Progenitor cell of endocrine pancreas (in vitro differentiated cells): Measurements from ENCODE around the gene TTC32. TPM values are rescaled to one million over a fixed set of nuclear protein-coding genes. Genes with fewer than 3 reads are reported as not detected.
"Not testable (repeated sequence)": the region's sequence is repeated elsewhere in the genome, so short reads cannot be mapped to it uniquely, and the experiment has no call there.

Experiments
- DNase-seq: peaks from one replicate; pipeline ENCODE4 v3.0.0; 2021; ENCODE audit warnings: low spot score; ENCODE audit not compliant: unreplicated experiment
- H3K27ac Mint-ChIP-seq: 2 replicates; pipeline ENCODE4 v1.8.0; 2021; ENCODE audit warnings: mild to moderate bottlenecking, moderate library complexity, mixed read lengths
- H3K27me3 Mint-ChIP-seq: 2 replicates; pipeline ENCODE4 v1.8.0; 2021; ENCODE audit warnings: mixed read lengths
- H3K36me3 Mint-ChIP-seq: 2 replicates; pipeline ENCODE4 v1.8.0; 2022; ENCODE audit warnings: mixed read lengths; ENCODE audit not compliant: insufficient read depth
- H3K4me1 Mint-ChIP-seq: 2 replicates; pipeline ENCODE4 v1.8.0; 2021; ENCODE audit warnings: low read depth, mixed read lengths
- H3K4me3 Mint-ChIP-seq: 2 replicates; pipeline ENCODE4 v1.8.0; 2021; ENCODE audit warnings: low read depth, mild to moderate bottlenecking, moderate library complexity, mixed read lengths
- H3K9me3 Mint-ChIP-seq: 2 replicates; pipeline ENCODE4 v1.8.0; 2021; ENCODE audit warnings: low read depth, mixed read lengths
- total RNA-seq: library from RNA; stranded (reverse); gene quantifications from 2 replicates; pipeline ENCODE4 v1.2.1, GENCODE V29; 2021
- TF ChIP-seq, protein P1 (sequence below): fragments of 200-600 bp; sonication (generic); IDR thresholded peaks from one replicate; pipeline ENCODE4 v1.5.0; 2021; ENCODE audit warnings: antibody characterized with exemption, mild to moderate bottlenecking; ENCODE audit not compliant: unreplicated experiment

The TTC32 gene
- total RNA-seq, 1 donor from 2014 or later: 15.6 TPM

DNA sequence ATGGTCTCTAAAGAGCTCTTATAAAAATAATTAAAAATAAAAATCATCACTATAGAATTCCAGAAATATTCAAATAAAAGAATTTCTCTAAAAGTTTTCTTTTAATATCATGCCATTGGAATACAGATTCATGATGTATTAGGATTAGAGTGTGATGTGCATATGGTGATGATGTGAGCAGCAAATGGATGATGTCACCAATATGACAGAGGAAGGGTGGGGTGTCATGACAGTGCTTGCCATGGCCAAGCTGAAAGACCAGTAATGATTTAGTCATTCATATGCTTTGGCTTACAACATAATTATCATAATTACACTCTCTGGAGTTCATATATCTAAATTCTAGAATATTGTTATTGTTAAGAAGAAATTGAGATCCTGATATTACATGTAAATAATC, 27.4 kb upstream of the TTC32 start:
- H3K9me3 Mint-ChIP-seq: peaks cover 24% of the 10 kb centered on the region
- DNase-seq: no peak
- TF ChIP-seq, protein P1, sequence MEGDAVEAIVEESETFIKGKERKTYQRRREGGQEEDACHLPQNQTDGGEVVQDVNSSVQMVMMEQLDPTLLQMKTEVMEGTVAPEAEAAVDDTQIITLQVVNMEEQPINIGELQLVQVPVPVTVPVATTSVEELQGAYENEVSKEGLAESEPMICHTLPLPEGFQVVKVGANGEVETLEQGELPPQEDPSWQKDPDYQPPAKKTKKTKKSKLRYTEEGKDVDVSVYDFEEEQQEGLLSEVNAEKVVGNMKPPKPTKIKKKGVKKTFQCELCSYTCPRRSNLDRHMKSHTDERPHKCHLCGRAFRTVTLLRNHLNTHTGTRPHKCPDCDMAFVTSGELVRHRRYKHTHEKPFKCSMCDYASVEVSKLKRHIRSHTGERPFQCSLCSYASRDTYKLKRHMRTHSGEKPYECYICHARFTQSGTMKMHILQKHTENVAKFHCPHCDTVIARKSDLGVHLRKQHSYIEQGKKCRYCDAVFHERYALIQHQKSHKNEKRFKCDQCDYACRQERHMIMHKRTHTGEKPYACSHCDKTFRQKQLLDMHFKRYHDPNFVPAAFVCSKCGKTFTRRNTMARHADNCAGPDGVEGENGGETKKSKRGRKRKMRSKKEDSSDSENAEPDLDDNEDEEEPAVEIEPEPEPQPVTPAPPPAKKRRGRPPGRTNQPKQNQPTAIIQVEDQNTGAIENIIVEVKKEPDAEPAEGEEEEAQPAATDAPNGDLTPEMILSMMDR: no peak
- H3K4me1 Mint-ChIP-seq: peaks cover 8% of the 10 kb centered on the region
- H3K4me3 Mint-ChIP-seq: no peak overlapping the region
- no peak overlapping the region for H3K27ac Mint-ChIP-seq
- no peaks in the 10 kb centered on the region for H3K27me3 Mint-ChIP-seq
- peaks cover 57% of the 10 kb centered on the region for H3K36me3 Mint-ChIP-seq

DNA sequence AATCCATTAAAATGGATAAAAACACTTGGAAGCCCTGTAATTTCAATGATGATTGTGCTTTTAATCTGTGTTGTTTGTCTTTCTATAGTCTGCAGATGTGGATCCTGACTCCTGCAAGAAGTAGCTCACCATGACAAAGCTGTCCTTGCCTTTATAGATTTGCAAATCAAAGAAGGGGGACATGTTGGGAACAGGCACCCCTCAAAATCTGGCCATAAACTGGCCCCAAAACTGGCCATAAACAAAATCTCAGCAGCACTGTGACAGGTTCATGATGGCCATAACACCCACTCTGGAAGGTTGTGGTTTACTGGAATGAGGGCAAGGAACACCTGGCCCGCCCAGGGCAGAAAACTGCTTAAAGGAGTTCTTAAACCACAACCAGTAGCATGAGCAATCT, 26.0 kb upstream of the TTC32 start:
- H3K36me3 Mint-ChIP-seq: peaks cover 65% of the 10 kb centered on the region
- peaks cover 24% of the 10 kb centered on the region for H3K9me3 Mint-ChIP-seq
- not testable (repeated sequence) for H3K4me1 Mint-ChIP-seq, H3K4me3 Mint-ChIP-seq, H3K27ac Mint-ChIP-seq, H3K27me3 Mint-ChIP-seq, DNase-seq

GRCh38 chr2:19924526-19924925, 22.7 kb upstream of the TTC32 start:
- peaks cover 68% of the 10 kb centered on the region for H3K36me3 Mint-ChIP-seq
- peaks cover 32% of the 10 kb centered on the region for H3K9me3 Mint-ChIP-seq

DNA sequence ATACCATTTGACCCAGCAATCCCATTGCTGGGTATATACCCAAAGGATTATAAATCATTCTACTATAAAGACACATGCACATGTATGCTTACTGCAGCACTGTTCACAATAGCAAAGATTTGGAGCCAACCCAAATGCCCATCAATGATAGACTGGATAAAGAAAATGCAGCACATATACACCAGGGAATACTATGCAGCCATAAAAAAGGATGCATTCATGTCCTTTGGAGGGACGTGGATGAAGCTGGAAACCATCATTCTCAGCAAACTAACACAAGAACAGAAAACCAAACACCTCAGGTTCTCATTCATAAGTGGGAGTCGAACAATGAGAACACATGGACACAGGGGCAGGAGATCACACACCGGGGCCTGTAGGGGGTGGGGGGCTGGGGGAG, 20.4 kb upstream of the TTC32 start:
- not testable (repeated sequence) for H3K27me3 Mint-ChIP-seq, H3K4me3 Mint-ChIP-seq, DNase-seq, H3K27ac Mint-ChIP-seq, H3K4me1 Mint-ChIP-seq
- Mint-ChIP-seq H3K36me3 (peaks cover 57% of the 10 kb centered on the region), H3K9me3 (peaks cover 27% of the 10 kb centered on the region)

More at GRCh38 chr2:19924526-19924925, 22.7 kb upstream of the TTC32 start:
- H3K4me3 Mint-ChIP-seq, H3K4me1 Mint-ChIP-seq, H3K27ac Mint-ChIP-seq, H3K27me3 Mint-ChIP-seq, DNase-seq: not testable (repeated sequence)

GRCh38 chr2:19916385-19916950, 14.7 kb upstream of the TTC32 start:
- no peaks in the 10 kb centered on the region for H3K4me1 Mint-ChIP-seq
- no peak for DNase-seq
- peaks cover 22% of the 10 kb centered on the region for H3K36me3 Mint-ChIP-seq
- no peak overlapping the region for H3K4me3 Mint-ChIP-seq
- H3K9me3 Mint-ChIP-seq: peaks cover 14% of the 10 kb centered on the region
- H3K27me3 Mint-ChIP-seq: no peaks in the 10 kb centered on the region
- TF ChIP-seq, protein P1: no peak
- no peak overlapping the region for H3K27ac Mint-ChIP-seq

DNA sequence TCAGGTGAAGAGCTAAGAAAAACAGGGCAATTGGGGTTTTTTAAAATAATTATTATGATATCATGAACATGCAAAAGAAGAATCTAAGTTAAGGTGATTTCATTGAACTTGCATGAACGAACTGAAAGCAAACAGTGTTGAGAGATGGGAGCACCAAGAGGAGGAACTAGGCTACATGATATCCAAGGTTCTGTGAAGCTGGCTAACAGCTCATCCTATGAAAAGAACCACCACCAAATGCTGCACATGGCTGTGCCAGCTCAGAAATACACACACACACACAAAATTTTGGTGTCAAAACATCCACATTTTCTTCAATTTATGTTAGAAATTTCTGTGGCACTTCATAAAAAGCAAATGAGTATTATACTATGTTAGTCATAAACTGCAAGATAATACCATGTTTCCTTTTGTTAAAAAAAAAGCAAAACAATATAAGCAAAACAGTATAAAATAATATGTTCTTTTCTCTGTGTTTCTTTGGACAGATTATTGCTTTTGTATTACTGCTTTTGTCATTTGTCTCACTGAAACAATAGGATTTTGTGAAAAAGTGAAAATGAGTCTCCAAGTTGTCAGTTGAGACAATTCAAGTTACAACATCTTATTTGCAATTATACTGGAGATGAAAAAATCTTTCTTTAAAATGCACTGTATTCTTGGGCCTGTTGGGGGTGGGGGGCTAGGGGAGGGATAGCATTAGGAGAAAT, 12.6 kb upstream of the TTC32 start:
- Mint-ChIP-seq H3K27ac (no peak overlapping the region), H3K36me3 (peaks cover 9% of the 10 kb centered on the region), H3K4me3 (no peak overlapping the region), H3K27me3 (no peaks in the 10 kb centered on the region), H3K4me1 (no peaks in the 10 kb centered on the region), H3K9me3 (peaks cover 2% of the 10 kb centered on the region)
- TF ChIP-seq, protein P1: no peak
- no peak for DNase-seq
